HL-60/S4 treated with retinoic acid at 250 ng/mL for 4 days and 3 days (cell line): ENCODE data around the gene IGFBP5.

ENCODE experiments used
- in situ Hi-C: fragments of 300-500 bp; cut with MboI; formaldehyde crosslinking; loops from 2 replicates; pipeline ENCODE4 v1.7.0; 2022; ENCODE audit warnings: low sequenced_read_pairs

IGFBP5 gene

DNA sequence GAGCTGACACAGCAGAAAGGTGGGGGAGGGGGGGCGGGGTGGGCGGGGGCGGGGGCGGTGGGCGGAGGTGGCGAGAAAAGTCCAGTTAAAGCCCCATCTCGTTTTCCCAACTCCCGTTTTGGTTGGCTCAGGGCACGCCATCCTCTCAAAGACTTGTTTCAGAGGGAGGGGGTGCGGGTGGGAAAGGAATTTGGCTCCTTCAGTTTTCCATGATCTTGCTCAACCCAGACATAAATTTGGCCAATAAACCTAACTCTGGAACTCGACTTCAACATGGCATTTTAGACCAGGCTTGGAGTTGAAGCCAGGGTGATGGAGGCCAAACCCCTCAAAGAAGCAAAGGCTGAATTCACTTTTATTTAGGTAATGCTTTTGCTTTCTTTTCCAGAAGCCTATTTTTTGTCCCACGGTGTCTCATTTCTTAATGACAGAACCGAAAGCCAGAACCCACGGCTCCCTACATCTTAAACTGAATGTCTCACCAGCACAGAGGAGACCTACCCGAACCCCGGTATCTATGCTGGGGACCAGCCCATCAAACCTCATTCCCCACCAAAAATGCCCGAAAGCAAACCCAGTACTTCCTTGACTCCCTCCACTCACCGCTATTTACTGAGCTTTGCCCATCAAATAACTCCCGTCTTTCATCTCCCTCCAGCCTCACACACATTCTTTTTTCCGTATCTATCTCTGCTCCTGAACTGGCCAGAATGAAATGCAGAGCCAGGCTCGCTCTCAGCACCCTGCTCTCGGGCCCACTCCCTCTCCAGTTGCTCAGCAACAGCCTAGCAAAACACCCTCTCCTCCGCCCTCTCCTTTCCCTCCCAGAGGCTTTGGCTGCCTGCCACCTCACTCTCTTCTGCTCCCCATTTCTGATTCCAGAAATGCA lies 4.3 kb downstream of the IGFBP5 start:
- in situ Hi-C loops, result loop anchor here (10.0 to 25.0 kb wide), 2 partner anchors 824 to 1021 kb away; no protein-coding TSS in a partner anchor

DNA sequence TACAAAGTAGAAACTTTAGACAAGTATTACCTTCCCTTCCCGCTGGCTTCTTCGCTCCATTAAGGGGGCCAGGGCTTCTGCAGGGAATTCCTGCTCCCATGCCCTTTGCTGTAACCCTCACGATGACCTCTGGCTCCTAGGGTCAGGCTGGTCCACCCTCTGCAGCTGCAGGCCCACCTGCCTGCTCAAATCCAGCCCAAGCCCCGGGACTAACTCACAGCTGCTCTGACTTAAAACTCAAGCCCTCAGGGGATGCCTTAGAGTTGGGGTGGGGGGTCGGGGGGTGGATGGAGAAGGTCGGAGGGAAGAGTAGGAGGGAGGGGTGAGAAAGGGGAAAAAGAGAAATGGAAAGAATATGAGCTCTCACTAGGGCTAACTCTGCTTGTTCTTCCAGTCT lies 4.9 kb downstream of the IGFBP5 start:
- in situ Hi-C loops, result loop anchor here (10.0 to 25.0 kb wide), 2 partner anchors 824 to 1022 kb away; no protein-coding TSS in a partner anchor

DNA sequence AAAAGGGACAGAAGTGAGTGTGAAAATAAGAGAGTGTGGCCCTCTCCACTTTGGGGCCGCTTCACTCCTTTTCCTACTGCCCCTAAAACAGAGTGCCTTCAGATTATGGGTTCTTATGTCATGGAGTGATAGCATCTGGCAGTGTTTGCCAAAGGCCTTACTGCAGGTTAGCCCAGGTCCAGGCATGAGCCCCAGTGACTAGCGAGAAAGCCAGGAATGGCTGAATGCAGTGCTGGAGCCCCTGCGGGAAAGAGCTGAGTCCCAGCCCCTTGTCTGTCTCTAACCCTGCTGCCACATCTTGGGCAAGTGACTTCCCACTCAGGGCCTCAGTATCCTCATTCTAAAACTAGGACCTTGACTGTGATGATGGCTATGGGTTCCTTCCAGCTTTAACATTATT lies 6.0 kb downstream of the IGFBP5 start:
- in situ Hi-C loops, result loop anchor here (25.0 kb wide), 1 partner anchor 1023 kb away; no protein-coding TSS in a partner anchor

DNA sequence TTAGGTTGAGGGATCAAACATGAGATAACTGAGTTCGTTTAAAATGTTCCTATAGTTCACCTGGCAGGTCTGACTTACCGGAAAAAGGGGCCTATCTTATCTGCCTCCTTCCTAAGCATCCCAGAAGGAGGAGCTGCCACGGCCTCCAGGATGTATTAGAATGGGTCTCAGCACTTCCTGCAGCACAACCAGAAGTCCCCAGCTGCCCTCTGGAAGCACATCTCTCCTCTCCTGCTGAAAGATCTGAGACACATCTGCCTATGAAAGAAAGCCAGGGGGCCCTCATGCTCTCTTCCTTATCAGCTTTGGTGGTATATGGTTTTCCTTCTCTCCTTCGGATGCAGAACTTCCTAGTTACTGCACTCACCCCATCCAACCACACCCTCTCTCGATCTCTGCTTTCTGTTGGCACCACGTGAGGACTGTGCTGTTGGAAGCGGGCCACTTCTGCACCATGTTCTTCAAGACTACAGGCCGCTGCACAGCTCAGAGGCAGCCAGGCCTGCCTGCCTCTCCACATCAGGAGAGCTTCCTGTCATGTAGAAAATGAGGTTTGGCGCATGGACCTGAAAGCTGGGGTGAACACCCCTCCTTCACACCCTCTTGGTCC lies 6.5 kb downstream of the IGFBP5 start:
- in situ Hi-C loops, result loop anchor here (25.0 kb wide), 1 partner anchor 1023 kb away; no protein-coding TSS in a partner anchor

DNA sequence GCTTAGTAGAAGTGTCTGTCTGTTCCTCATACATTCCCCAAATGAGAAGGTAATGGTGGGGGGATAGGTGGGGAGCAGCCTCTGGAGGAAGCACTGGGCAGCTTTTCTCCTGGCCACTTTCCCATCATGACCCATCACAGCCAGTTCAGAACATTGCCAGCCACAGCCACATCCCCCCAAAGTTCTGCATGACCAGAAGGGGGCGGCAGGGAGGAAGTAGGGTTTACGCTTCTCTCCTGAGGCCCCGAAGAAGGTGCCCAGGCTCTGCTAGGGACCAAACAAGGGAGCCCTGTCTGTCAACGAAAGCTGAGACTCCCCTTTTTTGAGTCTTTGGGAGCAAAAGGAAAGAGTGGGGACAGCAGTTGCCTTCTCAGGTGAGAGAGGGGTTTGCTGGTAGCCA lies 7.7 kb downstream of the IGFBP5 start:
- in situ Hi-C loops, result loop anchor here (25.0 kb wide), 1 partner anchor 1025 kb away; no protein-coding TSS in a partner anchor

DNA sequence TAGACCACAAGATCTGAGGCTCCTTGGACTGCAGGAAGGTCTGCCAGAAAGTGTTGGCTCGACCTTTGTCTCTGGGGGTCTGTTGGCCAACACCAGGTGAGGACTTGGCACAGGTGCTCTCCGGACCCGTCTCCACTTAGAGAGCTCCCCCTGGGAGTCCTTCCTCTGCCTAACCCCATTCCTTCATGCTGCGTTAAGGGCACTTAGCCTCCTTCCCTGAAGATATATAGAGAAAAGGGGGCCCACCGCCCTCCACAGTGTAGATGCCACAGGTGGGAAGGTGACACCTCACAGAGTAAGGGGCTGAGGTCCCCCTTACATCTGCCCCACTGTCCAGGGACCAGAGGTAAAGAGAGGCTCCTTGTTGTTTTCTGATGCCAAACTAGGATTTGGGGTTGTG lies 8.2 kb downstream of the IGFBP5 start:
- in situ Hi-C loops, result loop anchor here (25.0 kb wide), 1 partner anchor 1025 kb away; no protein-coding TSS in a partner anchor

DNA sequence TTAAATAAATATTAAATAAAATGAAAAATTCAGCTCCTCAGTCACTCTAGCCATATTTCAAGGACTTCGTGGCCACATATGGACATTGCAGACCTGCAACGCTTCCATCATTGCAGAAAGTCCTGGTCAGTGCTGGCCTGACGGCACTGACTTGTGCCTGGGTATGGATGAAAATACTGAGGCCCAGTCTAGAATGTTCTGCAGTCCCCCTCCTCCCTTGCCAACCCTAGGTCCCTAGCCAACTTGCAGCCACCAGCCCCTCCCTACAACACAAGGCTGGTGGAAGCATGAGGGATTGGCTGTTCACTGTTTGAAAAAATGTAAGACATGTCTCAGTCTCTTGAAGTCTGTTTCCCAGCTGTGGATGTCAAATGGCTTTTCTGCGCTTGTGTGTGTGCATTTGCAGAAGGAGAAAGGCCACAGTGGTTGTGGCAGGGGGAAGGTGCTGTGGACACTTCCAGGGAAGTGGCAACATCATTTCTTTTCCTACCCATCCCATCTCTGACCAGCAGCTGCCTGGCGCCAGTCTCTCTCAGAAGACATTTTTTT lies 9.9 kb downstream of the IGFBP5 start:
- in situ Hi-C loops, result loop anchor here (25.0 kb wide), 1 partner anchor 1027 kb away; no protein-coding TSS in a partner anchor

DNA sequence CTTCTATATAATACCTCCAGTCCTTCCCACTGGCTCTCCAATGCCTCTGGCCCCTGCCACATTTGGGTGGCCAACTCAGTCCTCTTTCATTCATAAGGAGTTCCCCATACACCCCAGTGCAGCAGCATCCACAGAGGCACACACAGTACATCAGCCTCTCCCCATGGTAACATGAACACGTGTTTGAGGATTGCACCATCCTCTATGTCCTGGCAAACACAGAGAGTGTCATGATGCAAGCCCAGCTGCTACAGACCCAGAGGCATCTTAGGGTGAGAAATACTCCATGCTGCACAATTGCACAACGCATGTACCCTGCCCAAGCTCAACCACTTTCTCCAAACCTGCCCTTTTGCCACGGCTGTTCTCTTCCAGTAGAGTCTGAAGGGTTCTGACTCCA lies 11.5 kb downstream of the IGFBP5 start:
- in situ Hi-C loops, result loop anchor here (25.0 kb wide), 1 partner anchor 1028 kb away; no protein-coding TSS in a partner anchor

DNA sequence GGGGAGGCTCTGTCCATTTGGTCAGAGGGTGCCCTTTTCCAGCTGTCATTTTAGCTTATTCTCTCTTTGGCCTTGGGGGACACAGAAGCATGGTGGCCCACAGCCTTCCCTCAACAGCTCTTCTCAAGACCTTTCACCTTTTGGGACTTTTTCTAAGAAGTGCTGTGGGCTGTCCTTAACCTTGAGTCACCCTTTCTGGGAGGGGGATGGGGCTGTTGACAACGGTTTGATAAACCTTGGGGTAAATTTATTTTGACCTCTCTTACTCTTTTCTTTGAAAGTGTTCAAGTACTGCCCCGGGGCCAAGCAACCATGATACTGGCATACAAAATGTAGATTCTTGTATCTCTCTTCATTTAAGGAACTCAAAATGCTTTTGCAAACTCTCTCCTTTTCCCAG lies 13.7 kb downstream of the IGFBP5 start:
- in situ Hi-C loops, result loop anchor here (25.0 kb wide), 1 partner anchor 1031 kb away; no protein-coding TSS in a partner anchor

DNA sequence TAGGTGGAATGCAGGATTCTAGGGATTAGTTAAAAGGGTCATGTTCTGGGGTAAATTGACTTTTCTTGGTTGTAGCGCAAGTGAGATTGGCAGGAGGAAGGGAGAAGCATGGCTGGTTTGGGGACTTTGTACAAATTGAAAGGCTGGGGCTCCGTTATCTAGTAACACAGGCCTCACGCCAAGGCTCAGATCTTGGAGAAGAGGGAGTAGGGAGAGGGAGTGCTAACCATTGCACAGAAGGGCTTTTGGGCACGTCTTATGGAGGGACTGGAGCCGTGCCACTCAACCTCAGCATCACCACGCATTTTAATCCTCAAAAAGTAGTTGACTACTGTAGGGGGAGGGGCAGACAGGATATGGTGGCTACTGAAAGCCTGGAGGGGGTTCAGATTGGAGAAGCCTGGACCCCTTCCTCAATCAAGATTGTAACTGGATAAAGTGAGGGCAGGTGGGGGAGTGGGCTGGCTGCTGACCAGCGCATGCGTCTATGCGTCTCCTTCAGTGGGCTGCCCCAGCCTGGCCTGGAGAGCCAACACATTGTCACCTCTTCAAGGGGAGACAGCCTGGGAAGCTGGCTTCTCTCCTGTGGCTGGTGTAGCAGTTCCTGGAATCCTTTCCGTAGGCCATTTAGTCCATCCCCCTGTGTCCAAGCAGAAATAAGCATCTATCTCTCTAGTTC lies 14.3 kb downstream of the IGFBP5 start:
- in situ Hi-C loops, result loop anchor here (25.0 kb wide), 1 partner anchor 1031 kb away; no protein-coding TSS in a partner anchor

DNA sequence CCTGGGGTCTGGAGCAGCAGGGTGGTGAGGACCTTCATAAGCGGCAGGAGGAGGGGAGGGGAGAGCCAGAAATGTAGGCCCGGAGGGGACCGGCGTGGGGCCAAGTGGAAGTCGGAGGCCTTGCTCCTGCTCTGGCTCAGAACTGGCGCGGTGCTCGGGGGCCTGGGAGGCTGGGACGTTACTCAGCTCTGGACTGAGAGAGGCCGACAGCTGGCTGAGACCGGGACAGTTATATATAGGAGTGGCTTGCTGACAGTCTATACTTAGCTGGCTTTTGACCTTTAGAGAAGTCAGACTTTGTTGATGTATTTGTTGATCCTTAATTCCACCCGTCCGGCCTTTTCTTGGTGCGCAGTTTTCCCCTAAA lies 15.7 kb downstream of the IGFBP5 start:
- in situ Hi-C loops, result loop anchor here (25.0 kb wide), 1 partner anchor 1033 kb away; no protein-coding TSS in a partner anchor

DNA sequence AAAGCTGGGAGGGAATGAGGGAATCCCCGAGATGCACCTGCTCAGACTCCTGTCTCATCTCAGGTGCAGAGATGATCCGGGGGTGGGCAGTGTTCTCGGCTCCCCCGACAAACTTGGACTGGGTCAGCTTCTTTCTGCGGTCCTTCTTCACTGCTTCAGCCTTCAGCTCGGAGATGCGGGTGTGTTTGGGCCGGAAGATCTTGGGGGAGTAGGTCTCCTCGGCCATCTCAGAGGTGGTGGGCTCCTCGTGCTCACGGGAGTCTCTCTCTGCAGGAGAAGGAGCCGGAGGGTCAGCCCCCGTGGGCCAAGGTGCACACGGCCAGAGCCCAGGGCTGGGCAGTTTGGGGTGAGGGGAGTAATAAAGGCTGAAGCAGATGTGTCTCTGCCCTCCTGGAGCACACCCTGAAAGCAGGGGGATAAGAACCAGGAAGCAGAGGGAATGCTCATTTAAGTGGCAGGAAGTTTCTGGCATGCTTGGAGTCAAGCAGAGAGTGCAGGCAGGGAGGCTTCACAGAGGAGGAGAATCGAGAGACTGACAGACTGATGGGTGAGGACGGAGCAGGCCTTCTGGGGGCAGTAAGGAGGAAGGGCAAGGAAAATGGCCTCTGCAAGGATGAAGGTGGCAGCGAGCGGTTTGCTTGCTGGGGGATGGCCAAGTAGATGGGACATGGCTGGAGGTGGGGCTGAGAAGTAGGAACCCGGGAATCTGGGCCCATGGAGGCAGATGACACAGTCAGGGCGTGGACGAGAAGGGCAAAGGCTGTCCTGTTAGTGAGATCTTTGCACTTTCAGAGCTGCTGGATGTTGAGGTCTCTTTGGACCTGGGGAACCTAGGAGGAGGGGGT lies 16.3 kb downstream of the IGFBP5 start:
- in situ Hi-C loops, result loop anchor here (25.0 kb wide), 1 partner anchor 1033 kb away; no protein-coding TSS in a partner anchor

DNA sequence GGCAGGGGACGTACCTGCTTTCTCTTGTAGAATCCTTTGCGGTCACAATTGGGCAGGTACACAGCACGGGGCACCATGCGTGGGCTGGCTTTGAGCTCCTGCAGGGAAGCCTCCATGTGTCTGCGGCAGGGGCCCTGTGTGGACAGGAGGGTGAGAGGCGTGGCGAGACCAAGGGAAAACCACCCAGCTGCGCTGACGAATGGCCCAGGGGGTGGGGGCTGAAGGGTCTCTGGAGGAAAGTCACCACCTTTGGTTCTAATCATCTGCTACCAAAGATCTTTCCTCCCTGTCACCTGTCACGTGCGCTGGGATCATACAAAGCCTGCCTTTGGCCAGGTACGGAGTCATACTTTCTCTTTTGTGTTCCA lies 17.3 kb downstream of the IGFBP5 start:
- in situ Hi-C loops, result loop anchor here (25.0 kb wide), 1 partner anchor 1034 kb away; no protein-coding TSS in a partner anchor

DNA sequence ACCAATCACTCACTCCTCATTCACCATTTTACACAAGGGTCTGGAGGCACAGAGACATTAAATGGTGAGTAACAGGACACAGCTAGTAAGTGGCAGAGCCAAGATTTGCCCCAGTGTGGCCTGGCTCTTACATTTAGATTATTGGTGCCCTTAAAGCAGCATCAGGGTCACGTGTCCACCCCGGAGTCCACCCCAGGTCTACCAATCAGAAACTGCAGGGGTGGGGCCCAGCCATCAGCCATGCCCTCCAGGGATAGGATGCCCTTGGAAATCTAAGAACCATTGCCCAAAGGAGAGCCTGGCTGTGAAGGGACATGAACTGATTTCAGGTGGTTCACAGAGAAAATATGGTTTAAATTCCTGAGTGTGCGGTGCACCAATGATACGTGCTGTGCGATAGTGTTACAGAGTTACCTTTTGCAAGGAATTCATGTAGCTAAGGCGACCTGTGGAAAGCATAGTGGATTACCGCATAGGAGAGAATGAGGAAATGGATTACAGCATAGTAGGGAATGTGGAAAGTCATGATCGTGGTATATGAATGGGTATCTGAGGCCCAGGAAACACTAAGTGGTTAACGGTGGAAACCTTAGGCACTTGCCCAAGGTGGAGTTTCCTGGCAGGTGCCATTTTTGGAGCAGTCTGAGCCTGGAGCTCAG lies 17.8 kb downstream of the IGFBP5 start:
- in situ Hi-C loops, result loop anchor here (25.0 kb wide), 1 partner anchor 1035 kb away; no protein-coding TSS in a partner anchor

DNA sequence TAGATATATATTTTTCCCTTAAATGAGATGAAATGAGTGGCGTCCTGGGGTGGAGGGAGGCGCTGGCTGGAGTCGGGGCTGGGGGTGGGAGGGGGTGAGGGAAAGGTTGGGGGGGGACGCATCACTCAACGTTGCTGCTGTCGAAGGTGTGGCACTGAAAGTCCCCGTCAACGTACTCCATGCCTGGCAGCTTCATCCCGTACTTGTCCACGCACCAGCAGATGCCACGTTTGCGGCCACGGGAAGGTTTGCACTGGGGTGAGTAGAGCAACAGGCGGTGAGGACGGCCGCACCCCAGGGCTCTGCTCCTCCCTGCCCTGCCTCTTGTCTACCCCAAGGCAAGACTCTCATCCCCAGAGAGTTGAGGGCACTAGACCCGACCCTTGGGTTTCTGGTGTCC lies 18.7 kb downstream of the IGFBP5 start:
- in situ Hi-C loops, result loop anchor here (25.0 kb wide), 1 partner anchor 1036 kb away; no protein-coding TSS in a partner anchor

DNA sequence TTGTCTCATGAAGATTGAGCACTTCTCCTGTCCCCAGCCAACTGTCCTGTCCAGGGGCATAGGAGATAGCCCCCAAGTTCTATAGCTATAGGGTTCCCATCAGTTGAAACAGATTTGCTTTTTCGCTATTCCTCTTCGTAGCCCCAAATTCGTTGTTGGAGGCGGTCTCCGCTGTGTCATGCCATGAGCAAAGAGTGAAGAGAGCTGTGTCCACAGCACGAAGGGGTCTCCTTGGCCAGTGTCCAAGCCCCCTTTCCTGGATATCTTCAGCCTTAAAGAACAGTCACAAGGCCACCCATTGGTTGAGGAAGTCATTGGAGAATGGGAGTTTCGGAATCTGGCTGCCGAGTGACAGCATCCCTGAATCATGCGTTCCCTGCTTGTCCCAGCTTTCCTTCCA lies 21.0 kb downstream of the IGFBP5 start:
- in situ Hi-C loops, result loop anchor here (25.0 kb wide), 1 partner anchor 637 kb away; no protein-coding TSS in a partner anchor

DNA sequence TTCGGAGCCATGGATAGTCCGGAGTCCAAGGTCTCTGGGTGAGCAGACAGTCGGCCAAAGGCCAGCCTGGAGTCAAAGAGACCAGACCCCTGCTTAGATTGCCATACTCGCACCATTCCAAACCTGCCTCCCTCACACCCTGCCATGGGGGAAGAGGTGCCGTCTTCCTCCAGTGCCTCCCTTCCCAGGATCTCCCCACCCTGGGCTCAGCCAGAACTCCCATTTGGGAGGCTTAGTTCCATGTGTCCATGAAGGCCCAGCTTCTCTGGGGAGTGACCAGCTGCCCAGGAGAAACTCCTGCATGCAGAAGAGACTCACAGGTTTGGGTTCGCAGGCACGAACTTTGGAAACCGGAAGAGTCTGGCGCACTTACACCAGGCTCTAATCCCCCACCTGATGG lies 21.7 kb downstream of the IGFBP5 start:
- in situ Hi-C loops, result loop anchor here (25.0 kb wide), 1 partner anchor 636 kb away; no protein-coding TSS in a partner anchor

DNA sequence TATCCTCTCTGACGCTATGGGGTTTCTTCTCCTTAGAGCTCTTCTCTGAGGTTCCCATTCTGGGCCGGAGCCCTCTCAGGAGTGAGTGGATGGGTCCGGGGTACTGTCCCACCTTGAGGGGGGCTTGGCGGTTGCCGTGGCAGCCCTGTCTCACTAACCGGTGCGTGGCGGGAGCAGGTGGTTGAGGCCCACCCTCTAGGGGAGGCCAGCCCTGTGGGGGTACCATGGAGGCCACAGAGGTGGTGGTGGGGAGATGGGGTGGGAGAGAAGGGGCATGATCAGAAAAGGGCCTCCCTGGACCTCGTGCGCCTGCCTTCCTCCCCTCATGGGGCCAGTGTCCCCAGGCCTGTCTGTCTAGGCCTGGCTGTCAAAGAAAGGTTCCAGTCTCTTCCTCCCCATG lies 22.3 kb downstream of the IGFBP5 start:
- in situ Hi-C loops, result loop anchor here (25.0 kb wide), 1 partner anchor 636 kb away; no protein-coding TSS in a partner anchor

DNA sequence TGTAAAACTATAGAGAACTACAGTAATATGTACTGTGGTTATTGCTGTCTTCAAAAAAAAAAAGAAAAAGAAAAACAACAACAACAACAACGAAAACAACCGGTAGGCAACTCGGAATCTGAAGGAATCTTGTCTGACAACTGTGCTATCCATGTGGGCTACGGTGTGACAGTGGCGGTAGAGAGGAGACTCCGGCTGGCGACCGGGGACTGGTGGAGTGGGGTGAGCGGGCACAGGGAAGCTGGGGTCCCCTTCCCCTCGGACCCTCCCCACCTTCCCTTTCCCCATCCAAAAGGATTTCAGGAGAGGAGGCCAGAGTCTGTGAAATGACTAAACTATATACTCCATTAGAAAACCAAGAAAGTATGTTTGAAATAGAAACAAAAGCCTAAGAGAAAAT lies 22.9 kb downstream of the IGFBP5 start:
- in situ Hi-C loops, result loop anchor here (25.0 kb wide), 1 partner anchor 635 kb away; no protein-coding TSS in a partner anchor
